ENCODE data around the gene BCAS1.

DNA sequence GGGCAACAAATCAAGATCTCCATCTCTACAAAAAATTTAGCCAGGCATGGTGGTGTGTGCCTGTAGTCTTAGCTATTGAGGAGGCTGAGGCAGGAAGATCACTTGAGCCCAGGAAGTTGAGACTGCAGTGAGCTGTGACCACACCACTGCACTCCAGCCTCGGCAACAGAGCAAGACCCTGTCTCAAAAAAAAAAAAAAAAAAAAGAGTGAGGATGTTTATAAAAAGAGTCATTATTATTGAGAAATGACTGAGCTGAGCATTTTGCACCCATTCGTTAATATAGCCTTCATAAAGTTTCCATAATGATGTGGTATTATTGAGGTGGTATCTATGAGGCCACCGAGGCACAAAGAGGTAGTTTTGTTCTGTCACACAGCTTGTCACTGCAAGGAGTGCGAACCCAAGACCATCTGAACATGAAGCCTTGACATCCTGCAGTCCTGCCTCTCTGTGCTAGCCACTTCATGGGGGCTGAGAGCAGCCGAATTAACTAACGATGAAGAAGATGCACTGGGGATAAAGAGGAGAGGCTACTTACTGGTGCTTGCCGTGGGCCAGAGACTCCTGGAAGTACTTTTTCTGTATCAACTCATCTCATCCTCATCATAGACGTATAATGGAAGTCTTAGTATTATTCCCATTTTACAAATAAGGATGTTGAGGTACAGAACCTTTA lies 175.5 kb downstream of the BCAS1 start:
- TF ChIP-seq, protein P1, sequence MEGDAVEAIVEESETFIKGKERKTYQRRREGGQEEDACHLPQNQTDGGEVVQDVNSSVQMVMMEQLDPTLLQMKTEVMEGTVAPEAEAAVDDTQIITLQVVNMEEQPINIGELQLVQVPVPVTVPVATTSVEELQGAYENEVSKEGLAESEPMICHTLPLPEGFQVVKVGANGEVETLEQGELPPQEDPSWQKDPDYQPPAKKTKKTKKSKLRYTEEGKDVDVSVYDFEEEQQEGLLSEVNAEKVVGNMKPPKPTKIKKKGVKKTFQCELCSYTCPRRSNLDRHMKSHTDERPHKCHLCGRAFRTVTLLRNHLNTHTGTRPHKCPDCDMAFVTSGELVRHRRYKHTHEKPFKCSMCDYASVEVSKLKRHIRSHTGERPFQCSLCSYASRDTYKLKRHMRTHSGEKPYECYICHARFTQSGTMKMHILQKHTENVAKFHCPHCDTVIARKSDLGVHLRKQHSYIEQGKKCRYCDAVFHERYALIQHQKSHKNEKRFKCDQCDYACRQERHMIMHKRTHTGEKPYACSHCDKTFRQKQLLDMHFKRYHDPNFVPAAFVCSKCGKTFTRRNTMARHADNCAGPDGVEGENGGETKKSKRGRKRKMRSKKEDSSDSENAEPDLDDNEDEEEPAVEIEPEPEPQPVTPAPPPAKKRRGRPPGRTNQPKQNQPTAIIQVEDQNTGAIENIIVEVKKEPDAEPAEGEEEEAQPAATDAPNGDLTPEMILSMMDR (IDR thresholded peaks at IDR 0.05 in 4 of 5, conservative IDR thresholded peaks at IDR 0.05 in 1 of 5), result no peak
- no peak for TF ChIP-seq POLR2A (IDR thresholded peaks at IDR 0.05)
